NCI-H748 treated with DMSO at 0.1 percent for 48 hours (cell line): Measurements from ENCODE around the gene BCL11B.

ENCODE experiments used
- DNase-seq: peaks from one replicate; lab custom pipeline; 2025; lab: John Stamatoyannopoulos, UW

Gene BCL11B

DNA sequence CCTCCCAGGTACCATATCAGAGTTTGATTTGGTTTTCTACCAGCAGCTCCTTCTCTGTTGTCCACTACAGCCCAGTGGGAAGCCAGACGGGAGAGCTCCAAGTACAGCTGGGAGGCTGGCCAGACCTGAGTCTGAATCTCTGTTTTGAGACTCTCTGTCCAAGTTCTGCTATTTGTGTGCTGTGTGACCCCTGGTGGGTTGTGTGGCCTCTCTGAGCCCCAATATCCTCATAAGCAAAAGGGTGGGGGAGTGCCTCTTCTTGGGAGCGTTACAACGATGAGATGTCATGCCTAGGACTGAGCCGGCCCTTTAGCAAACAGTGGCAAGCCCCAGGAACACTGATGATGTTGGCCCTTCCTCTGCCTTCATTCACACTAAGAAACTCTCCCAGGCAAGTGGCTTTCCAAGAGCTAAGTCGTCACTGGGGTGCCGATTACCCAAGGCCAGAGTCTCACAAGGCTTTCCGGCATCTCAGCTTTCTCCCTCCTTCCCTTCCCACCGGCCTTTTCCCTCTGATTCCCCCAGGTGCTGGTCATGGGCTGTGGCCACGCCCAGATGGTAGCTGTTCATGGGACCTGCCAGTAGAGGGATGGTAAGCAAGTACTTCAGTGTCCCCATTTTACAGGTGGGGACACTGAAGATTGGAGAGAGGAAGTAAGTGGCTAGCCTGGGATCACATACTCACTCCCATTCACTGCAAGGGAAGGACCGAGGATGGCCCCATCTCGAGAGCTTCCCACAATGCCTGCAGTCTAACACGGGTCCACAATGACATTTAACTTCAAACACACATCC is 47.7 kb downstream of the BCL11B start:
- no peak for DNase-seq

DNA sequence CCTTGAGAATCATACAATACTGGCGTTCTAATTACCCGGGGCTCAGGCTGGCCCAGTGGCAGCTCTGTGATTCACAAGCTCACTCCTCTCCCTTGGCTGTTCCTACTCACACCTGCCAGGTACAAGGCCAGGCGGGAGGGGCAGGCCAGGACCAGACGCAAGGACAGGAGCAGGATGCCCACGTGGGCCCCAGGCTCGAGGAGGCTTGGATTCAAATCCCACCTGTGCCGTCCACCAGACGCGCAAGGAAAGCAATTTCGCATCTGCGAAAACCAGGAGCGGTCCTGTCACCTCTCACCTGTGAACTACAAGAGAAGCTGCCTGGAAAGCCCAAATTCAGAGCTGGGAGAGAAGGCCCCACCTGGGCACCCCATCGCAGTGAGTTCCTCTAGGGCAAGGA is 50.6 kb downstream of the BCL11B start:
- no peak for DNase-seq

DNA sequence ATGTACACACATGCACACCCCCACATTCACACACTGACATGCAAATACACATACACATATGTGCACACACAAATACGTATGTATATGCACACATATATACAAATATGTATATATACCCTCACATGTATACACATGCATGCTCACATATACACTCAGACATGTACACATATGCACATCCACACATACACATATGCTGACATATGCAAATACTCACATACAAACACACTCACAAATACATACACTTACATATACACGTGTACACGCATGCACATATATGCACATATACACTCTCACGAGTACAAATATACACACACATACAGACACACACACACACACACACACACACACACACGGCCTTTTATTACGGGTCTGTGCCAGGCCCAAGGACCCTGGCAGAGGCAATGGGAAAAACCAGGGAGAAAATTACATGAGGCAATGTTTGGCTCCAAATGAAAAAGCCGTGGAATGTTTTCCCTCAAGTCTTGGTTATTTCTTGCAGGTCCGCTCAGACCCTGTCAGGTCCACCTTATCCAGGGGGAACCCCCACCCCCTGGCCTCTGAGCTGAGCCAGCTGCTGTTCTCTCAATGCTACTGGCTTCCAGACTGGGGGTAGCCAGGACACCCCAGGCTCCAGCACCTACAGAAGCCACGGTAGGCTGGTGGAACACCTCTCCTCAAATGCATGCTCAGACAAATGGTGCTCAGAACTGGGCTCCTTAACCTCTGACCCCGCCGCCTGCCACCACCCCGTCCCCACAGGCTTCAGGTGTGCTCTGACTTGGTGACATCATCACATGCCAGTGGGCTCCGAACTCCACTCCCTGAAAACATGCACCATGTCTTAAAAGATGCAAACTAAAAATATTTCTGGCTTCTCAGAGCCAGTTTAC is 54.7 kb downstream of the BCL11B start:
- no peak for DNase-seq

DNA sequence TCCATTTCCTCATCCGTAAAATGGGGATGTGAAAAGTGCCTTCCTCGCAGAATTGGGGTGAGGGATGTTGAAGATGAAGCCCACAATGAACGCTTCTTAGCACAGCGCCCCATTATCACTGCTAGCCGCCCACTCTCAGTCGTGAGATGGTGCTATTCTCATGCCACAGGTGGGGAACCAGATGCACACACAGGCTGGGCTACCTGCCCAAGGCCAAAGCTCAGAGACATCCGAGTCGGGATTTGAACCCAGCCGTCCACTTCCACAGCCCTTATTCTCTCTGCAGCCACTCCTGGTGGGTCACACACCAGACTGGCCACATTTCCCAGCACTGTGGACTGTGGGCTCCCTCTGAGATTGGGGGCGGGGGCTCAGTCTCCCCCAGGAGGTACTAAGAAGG is 55.8 kb downstream of the BCL11B start:
- no peak for DNase-seq

DNA sequence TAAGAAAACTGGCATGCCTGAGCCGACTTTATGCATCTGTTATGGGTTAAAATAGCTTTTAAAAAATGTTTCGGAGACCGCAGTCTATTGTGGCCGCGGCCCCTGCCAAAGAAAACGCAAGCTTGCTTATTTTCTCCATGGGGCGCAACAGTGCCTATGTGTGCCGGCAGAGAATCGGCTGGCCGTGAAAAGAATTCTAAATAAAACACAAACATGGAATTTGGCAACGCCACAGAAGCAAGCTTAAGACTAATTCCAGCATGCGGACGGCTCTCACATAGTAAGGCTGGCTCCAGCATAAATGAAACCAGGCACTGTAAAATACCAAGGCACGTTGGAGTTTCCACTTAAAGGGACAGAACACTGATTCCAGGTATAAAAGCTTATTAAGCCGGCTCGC is 56.7 kb downstream of the BCL11B start:
- DNase-seq: no peak

DNA sequence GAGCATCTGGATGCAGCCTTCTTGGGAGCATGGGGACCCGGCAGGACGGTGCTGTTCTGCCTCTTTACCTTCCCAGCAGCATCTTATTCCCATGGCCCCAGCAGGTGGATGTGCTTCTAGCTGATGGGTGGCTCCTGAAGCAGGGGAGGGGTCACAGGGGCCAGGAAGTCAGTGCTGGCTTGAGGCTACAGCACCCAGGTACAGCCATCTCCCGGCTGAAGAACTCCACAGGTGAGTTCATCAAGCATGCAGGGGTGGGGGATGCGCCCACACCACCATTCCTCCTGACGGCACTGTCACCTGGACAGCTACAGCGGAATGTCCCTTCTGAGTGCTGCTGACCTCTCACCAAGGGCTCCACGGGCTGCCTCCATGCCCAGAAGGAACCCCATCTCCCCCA is 57.3 kb downstream of the BCL11B start:
- no peak for DNase-seq

DNA sequence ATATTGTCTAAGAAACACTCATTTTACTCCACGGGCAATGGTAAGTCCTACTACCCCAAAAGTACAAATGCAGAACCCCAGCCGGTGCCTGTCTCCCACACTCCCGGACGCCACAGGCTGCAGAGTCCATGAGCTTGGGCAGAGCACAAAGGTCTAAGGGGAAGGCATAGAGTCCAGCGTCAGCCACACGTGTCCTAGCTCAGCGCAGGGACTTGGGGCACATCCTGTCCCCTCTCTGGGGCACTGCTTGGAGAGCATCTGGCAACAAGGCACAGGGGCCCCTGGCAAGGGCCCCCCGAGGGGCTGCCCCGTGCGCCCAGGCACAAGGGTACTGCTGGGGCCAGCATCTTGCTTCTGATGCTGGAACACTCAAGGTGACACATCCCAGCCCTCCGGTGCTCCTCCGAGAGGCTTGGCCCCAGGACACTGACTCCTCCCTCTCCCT is 58.4 kb downstream of the BCL11B start:
- no peak for DNase-seq

DNA sequence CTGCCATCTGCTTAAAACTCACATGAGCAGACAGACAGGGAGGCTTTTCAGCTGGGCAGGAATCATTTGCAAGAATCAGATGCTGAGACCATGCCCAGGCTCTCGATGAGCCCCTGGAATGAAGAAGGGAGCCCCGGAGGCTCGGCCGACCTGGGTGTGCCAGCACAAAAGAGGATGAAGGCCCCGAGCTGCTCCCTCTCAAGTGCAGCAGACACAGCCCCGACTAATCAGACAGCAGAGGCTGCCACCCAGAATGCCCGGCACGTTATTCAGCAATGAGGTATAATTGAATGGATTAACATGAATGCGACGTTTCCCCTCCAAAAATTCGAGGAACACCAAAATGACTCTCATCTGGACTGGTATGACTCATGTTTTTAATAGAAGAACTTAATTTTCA is 58.9 kb downstream of the BCL11B start:
- DNase-seq: no peak

DNA sequence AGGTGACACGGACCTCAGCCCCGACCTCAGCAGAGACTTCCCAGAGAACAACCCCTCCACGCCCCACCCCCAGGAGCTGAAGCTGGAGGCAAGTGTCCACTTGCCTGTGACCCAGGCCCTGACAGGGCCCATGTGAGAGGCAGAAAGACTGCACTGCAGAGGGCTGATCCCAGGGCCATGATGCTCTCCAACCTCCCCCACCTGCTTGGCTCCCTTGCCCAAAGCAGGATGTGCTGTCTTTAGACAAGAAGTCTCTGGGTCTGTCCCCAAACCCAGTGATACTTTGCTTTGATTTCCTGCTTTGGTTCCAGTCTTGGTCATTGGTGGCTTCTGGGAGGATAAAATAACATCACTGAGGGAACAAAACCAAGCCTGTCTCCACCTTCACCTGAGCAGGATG is 59.4 kb downstream of the BCL11B start:
- no peak for DNase-seq

DNA sequence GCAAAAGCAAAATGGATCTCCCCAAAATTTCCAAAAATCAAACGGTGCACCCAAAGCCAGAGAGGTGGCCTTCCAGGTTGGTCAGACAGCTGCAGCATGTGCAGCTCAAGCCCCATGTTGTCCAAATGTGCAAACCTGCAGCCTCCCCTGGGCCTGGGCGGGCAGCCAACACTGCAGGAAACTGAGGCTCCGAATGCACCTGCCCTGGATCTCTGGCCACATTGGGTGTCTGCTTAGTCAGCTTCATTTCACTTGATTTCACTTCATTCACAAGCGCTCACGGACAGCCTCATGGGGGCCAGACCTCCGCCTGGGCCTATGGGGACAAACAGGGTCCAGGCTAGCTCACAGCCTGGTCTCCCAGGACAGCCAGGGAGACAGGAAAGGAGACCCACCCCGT is 59.8 kb downstream of the BCL11B start:
- DNase-seq: no peak

DNA sequence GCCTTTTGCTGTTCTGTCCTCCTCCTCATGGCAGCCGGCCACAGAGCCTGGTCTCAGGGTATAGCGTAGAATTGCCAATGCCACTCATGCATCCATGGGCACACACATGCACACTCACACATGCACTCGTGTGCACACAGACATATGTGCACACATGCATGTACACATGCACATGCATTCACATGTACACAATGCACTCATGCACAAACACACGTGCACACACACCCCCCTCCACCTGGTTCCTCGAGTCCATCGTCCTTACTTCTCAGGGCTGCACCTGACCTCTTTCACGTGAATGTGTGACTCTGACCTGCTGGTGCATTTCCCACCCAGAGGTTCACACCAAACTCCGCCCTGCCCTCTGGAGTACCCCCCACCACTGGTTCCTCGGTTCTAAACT is 60.6 kb downstream of the BCL11B start:
- DNase-seq: no peak

DNA sequence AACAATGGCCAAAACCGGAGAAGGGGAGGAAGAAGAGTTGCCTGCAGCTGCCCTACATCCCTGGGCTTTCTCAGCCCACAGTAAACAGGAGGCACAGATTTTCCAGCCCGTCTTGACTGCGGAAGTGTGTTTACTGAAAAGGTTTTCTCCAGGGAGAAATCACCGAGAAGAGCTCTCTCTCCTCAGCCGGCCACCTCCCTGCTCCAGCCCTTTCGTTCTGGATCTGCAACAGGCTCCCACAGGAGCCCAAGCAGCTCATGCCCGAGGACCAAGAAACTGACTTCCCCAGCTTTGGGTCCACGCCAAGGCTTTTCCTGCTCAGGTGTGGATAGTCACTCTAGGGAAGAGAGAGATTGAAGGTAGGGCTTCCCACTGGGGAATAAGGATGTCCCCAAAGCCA is 61.7 kb downstream of the BCL11B start:
- no peak for DNase-seq

DNA sequence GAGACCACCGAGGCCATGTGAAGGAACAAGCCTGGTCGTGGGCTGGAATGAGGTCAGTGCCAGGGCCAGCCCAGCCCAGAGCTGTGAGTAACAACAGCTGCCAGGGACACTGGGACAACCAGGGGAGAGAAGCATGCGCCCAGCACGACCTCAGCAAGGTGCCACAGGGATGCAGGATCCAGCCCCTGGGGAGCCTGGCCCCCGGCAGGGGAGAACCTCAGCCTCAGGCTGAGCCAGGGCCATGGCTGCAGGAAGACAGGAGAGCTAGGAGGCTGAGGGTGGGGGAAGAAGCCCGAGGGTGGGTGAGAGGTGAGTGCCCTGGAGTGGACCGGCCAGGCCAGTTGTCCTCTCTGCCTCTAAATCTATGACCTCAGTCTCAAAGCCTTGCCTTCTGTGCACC is 62.6 kb downstream of the BCL11B start:
- DNase-seq: no peak

DNA sequence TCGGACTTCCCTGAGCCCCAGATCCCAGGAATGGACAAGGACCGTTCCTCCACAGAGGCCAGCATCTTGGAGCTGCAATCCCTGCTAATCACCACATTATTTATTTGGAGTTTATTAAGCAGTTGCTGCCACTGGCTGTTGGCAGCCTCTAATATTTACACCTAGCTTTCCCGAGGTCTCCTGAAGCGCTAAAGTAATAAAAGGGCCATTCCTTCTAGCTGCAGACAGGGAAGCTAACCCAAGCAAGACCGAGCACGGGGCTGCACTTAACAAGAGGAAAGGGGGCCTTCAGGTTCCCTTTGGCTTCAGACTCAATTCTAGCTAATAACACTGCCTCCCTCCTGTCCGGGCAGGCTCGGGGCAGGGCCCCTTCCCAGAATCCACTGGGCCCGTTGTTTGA is 63.7 kb downstream of the BCL11B start:
- DNase-seq: no peak

DNA sequence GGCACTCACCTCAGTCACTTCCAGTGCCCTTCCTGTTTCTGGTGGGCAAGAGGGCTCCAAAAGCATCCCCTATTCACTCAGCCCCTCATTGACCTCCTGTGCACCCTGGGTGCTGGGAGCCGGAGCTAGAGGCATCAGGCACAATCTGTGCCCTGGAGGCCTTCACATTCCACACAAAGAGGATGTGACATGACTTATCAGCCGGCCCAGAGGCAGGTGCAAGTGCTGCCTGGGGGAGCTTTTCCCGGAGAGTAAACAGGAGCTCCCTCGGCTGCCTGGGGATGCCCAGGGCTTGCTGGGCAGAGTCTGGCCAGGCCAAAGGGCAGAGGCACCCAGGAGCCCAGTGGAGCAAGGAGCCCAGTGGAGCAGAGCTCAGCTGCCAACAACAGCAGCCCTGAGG is 64.5 kb downstream of the BCL11B start:
- DNase-seq: no peak

DNA sequence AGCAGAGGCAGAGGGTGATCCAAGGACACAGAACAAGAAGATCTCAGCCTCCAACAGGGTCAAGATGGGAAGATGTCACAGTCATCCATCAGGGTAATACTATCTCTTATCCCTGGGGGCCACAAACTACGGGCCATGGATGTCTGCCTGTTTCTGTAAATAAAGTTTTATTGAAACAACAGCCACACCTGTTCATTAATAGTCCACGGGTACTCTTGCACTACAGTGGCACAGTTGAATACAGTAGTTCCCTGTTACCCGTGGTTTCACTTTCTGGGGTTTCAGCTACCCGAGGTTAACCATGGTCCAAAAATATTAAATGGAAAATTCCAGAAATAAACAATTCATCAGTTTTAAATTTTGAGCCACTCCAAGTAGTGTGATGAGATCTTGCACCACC is 65.9 kb downstream of the BCL11B start:
- no peak for DNase-seq

DNA sequence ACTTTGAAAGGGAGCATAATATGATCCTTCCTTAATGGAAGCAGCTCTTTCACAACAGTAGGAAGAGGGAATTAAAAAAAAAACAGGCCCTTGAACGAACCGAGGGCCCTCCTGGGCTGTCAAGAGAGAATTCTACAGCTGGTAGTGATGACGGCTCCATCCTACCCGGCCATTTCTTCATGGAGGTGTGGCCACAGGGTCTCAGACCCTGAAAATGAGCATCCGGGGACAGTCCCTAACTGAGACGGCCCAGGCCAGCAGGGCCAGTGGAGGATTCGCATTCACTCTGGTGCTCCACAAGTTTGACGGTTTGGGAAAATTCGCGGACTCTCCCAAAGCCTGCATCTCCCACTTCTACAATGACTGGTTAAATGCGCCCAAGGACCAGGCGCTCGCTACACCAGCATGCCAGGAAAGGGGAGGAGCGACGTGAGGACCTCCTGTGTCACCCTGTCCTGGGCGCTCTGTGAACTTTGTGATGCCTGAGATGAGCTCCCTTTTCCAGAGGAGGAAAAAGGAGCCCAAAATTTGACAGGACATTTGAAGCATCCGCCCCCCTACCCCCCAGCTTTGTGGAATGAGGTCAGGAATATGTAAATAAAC is 66.8 kb downstream of the BCL11B start:
- DNase-seq: no peak

DNA sequence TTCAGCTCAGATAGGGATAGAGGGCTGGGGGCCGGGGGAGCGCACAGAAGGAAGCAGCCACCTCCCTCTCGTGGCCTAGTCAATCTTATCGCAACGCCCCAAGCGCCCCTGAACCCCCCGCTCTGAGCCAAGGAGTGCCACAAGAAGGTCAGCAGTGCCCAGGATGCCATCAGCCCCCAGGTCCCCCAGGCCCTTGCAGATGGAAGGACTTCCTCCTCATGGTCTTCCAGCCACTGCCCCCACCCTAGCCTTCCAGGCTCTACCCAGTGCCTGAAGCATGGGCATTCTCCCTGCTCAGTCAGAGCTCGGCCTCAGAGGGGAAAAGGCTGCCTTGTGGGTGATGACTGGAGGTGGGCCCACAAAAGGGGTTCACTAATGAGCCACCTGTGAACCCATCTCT is 68.2 kb downstream of the BCL11B start:
- no peak for DNase-seq

DNA sequence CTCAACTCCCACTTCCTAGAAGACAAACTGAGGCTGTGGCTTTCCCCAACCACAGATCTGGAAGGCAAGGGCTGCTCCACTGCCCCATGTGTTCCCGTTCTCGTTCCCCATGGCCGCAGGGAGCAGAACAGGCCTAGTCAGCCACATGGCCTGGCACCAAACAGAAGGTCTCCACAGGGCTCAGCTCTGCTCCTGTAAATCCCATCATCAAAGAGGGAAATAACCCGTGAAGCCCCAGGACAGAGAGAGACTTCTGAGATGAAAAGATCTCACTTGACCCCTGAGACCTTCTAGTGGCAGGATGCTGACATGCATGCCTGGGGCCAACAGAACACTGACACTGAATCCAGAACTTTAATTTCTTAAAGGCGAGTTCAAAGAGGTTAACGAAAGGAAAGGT is 68.9 kb downstream of the BCL11B start:
- no peak for DNase-seq

DNA sequence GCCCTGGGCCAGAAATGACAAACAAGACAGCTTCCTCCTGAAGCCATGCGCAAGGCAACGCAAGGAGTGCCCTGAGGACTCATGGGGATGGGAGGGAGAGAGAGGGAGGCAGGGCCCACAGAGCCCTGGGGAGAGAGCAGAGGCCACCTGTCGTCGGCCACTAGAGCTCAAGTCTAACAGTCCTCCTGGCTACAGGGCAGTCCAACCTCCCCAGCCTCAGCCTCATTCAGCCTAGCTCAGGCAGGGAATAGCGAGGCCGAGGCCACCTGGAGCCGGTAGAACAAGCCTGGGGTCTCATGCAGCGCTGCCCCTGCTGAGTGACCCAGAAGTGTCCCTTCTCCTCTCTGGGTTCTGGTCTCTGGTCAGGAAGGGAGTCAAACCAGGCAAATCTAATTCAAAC is 69.5 kb downstream of the BCL11B start:
- no peak for DNase-seq

DNA sequence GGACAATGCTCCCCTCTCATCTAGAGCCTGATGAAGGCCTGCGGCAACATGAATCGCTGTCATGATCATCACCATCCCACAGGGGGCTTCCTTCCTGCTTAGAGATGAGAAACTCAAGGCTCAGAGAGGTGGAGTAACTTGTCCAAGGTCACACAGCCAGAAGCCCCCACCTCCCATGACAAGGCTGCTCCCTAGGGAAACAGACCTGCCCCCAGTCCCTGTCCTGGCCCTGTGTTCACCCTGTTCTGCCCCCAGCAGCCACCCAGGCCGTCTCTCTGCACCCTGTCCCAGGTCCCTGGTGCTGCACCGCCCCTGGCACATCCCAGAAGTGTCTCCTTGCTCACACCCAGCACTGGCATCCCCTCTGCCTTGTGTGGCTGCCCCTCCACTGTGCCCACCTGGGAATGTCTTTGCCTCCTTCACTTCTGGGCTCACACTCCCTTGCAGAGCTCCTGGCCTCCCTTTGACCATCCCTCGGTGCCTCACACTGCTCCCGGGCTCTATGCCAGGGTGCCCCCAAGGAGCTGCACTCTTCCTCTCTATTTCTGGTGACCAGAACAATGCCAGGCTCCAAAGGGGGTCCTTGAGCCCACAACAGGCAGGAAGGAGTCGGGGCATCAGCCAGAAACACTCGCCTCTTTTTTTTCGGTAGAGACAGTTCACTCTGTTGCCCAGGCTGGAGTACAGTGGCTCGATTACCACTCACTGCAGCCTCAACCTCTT is 70.5 kb downstream of the BCL11B start:
- DNase-seq: no peak

DNA sequence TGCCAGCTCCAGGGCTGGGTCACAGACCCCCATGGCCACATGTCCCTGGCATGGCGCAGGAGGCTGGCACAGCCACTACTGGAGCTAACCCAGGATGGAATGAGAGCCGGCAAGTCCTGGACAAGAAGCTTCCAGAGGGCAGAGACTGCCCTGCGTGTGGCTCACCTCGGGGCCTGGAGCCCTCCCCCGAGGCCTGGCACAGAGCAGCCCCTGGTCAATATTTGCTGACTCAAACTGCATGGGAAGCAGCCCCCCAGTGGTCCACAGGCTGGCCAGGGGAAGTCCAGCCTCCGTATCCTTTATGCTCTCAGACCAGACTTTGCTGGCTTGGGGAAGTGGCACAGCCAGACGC is 71.4 kb downstream of the BCL11B start:
- no peak for DNase-seq
